Measurements from ENCODE around the gene SAYSD1.

GRCh38 chr6:39061588-39061987, 53.4 kb downstream of the SAYSD1 start:
- TF ChIP-seq CTCF (IDR thresholded peaks at IDR 0.05) (no peak), POLR2AphosphoS5 (IDR thresholded peaks at IDR 0.05) (no peak)

Data from esophagus muscularis mucosa (tissue), 3 donors.